ENCODE measurements around the gene ACBD4. TPM values are rescaled to one million over a fixed set of nuclear protein-coding genes. Genes with fewer than 3 reads are reported as not detected.

Gene ACBD4
- total and polyA plus RNA-seq, 11 donors = 3.3 to 9.8 (median 6.3) TPM

DNA sequence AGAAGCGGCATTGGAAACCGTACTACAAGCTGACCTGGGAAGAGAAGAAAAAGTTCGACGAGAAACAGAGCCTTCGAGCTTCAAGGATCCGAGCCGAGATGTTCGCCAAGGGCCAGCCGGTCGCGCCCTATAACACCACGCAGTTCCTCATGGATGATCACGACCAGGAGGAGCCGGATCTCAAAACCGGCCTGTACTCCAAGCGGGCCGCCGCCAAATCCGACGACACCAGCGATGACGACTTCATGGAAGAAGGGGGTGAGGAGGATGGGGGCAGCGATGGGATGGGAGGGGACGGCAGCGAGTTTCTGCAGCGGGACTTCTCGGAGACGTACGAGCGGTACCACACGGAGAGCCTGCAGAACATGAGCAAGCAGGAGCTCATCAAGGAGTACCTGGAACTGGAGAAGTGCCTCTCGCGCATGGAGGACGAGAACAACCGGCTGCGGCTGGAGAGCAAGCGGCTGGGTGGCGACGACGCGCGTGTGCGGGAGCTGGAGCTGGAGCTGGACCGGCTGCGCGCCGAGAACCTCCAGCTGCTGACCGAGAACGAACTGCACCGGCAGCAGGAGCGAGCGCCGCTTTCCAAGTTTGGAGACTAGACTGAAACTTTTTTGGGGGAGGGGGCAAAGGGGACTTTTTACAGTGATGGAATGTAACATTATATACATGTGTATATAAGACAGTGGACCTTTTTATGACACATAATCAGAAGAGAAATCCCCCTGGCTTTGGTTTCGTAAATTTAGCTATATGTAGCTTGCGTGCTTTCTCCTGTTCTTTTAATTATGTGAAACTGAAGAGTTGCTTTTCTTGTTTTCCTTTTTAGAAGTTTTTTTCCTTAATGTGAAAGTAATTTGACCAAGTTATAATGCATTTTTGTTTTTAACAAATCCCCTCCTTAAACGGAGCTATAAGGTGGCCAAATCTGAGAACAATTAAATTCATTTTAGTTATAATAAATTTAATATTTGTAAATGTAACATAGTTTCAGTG, 14.5 kb downstream of the ACBD4 start:
- no peaks in the 10 kb centered on the region for H3K36me3 ChIP-seq
- TF ChIP-seq, protein P1, sequence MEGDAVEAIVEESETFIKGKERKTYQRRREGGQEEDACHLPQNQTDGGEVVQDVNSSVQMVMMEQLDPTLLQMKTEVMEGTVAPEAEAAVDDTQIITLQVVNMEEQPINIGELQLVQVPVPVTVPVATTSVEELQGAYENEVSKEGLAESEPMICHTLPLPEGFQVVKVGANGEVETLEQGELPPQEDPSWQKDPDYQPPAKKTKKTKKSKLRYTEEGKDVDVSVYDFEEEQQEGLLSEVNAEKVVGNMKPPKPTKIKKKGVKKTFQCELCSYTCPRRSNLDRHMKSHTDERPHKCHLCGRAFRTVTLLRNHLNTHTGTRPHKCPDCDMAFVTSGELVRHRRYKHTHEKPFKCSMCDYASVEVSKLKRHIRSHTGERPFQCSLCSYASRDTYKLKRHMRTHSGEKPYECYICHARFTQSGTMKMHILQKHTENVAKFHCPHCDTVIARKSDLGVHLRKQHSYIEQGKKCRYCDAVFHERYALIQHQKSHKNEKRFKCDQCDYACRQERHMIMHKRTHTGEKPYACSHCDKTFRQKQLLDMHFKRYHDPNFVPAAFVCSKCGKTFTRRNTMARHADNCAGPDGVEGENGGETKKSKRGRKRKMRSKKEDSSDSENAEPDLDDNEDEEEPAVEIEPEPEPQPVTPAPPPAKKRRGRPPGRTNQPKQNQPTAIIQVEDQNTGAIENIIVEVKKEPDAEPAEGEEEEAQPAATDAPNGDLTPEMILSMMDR (IDR thresholded peaks at IDR 0.05) = no peak
- no peak for TF ChIP-seq POLR2A (IDR thresholded peaks at IDR 0.05)
- intact Hi-C loops (cut with DNase I) = loop anchor here in 1 of 10 donors (5.0 kb wide), 1 partner anchor 47 kb away; no protein-coding TSS in a partner anchor
- ATAC-seq (peak in 3 of 4 donors; percentile 6 to 13 (median 6)), DNase-seq (peak; percentile 74 to 84 (median 76))
- peaks cover 5 to 51% (median 29%) of the 10 kb centered on the region in 12 donors for H3K4me1 ChIP-seq
- H3K4me3 ChIP-seq = peak overlapping the region; percentile 62 to 93 (median 79)
- H3K27me3 ChIP-seq = no peaks in the 10 kb centered on the region
- no peaks in the 10 kb centered on the region for H3K9me3 ChIP-seq
- 1% methylated on average over 55 to 56 of the region's 56 CpGs for WGBS, 4 donors
- peak overlapping the region; percentile 86 to 100 (median 96) for H3K27ac ChIP-seq

DNA sequence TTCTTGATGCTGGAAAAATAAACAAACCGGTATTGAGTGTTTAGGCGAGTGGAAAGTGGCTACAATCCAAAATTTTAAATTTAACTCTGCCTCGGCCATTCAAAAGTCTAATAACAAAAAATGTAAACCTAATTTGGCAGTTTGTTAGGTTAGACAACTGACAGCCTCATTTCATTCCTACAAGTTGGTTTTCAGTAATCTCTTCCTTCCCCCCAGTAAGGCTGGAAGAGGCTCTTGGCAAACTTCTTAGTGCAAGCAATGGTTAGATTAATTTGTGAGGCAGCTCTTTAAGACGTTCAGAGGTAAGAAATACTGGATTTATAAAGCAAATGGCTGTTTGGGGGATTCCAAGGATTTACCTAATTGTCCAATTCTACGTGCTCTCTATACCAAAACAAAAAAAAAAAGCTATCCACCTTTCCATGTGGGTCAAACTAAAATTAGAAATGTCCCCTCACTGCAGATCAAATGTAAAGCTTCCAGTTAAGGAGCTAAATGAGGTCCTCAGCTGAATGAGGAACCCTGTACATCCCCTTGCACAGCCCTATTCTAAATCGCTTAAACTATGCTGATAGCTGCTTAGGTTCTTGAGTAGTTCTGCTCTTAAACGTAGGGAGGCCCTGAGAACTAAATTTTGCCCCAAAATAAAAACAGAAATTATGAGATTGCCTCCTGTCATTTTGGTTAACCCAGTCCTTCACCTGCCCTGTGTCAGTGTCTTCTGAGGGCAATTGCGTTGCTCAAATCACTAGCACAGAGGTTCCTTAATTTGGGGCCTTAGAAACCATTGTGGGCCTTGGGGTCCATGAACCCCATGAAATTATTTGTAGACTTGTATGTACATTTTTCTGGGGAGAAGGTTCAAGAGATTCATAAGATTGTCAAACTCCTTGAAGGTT, 15.7 kb downstream of the ACBD4 start:
- 22 to 30% (median 28%) methylated on average over 8 of the region's 8 CpGs for WGBS, 4 donors

DNA sequence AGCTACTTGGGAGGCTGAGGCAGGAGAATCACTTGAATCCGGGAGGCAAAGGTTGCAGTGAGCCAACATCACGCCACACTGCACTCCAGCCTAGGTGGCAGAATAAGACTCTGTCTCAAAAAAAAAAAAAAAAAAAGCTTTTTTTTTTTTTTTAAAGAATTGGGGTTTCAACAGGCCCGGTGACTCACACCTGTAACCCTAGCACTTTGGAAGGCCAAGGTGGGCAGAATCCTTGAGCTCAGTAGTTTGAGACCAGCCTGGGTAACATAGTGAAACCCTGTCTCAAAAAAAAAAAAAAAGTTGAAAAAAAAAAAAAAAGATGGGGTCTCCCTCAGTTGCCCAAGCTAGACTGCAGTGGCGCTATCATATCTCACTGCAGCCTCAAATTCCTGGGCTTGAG, 19.5 kb downstream of the ACBD4 start:
- Histone ChIP-seq H3K27me3 (no peaks in the 10 kb centered on the region), H3K4me3 (no peak overlapping the region), H3K27ac (peak overlapping the region in 2 of 12 donors; percentile 21 to 26), H3K4me1 (peaks cover 9 to 68% (median 54%) of the 10 kb centered on the region in 12 donors), H3K36me3 (peaks cover 0 to 2% (median 0%) of the 10 kb centered on the region in 9 donors), H3K9me3 (no peaks in the 10 kb centered on the region)
- WGBS, 4 donors = 92 to 96% (median 93%) methylated on average over 4 of the region's 4 CpGs
- no peak for ATAC-seq
- DNase-seq = no peak
- no peak for TF ChIP-seq POLR2A (IDR thresholded peaks at IDR 0.05)
- TF ChIP-seq, protein P1 (IDR thresholded peaks at IDR 0.05) = no peak
- intact Hi-C loops (cut with DNase I) = no loop called here

More for the DNA sequence above, 15.7 kb downstream of the ACBD4 start:
- ATAC-seq (no peak), DNase-seq (no peak)
- TF ChIP-seq POLR2A (IDR thresholded peaks at IDR 0.05) = no peak
- TF ChIP-seq, protein P1 (IDR thresholded peaks at IDR 0.05) = no peak
- H3K9me3 ChIP-seq = no peaks in the 10 kb centered on the region
- H3K27me3 ChIP-seq = no peaks in the 10 kb centered on the region
- no peaks in the 10 kb centered on the region for H3K36me3 ChIP-seq
- H3K27ac ChIP-seq = peak overlapping the region in 11 of 12 donors; percentile 53 to 100 (median 96)
- intact Hi-C loops (cut with DNase I) = no loop called here
- H3K4me3 ChIP-seq = peak overlapping the region; percentile 62 to 93 (median 79)
- H3K4me1 ChIP-seq = peaks cover 5 to 52% (median 35%) of the 10 kb centered on the region in 12 donors
